Measurements from ENCODE around the gene CCDC18. TPM values are rescaled to one million over a fixed set of nuclear protein-coding genes. Genes with fewer than 3 reads are reported as not detected.

CCDC18 gene
- total RNA-seq, 1 experiment from 2014 or later = 18.9 TPM

DNA sequence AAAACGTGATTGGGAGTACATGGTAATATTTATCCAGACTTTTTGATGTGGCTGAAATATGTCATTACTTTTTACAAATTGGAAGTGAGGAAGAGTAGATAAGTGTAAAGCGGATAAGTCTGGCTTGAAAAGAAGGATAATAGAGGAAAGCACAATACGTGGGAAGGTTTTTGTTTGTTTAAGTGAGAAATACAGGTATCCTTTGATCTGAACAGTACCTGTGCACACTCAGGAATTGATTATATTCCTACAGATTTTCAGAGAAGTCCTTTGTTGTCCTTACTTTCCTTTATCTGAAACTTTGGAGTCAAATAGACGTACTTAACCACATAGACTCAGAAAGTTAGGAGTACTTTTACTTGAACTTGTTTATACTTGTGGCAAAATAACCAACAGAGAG, 20.2 kb downstream of the CCDC18 start:
- no TSS peak for BruUV-seq (replicated peaks)
- no peak overlapping the region for H3K27ac ChIP-seq (ENCODE audit: low read length)
- peaks cover 26% of the 10 kb centered on the region for H3K36me3 ChIP-seq (ENCODE audit: low read depth, low read length)

DNA sequence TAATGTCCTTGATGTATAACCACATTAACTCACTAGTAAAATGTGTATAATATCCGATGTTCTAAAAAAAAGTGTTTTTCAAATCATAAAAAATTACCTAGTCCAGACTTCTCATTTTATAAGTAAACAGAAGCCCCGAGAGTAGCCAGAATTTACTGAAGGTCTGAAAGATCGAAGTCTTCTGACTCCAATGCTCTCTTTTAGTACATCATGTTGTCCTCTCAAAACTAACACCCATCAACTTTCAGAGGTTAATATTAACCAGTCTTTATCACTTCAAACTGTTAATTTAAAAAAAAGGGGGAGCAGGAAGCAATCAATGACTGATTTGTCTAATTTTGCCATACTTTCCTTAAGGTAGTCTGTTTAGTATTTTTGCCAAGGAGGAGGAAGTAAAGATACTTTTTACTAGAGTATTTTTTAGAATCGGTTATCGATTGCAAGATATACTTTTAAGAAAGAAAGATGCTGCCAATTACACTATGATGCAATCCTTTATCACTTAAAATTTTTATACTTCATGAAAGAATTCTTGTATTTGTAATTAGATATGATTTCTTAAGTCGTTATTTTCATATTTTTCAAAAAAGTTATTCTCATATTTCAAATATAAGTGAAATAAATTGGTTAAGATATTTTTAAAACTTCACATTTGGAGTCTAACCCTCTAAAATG, 25.5 kb downstream of the CCDC18 start:
- no peak for DNase-seq
- no peak for ATAC-seq
- H3K9me2 ChIP-seq (replicated peaks; ENCODE audit: low read length) = no peaks in the 10 kb centered on the region
- H2AFZ ChIP-seq (ENCODE audit: low read length) = no peak overlapping the region
- peaks cover 24% of the 10 kb centered on the region for H3K36me3 ChIP-seq (ENCODE audit: low read depth, low read length)
- BruUV-seq (replicated peaks) = no TSS peak
- H4K20me1 ChIP-seq (ENCODE audit: low read length) = no peaks in the 10 kb centered on the region
- H3K9ac ChIP-seq (ENCODE audit: low read length) = no peak overlapping the region
- CTCF ChIA-PET = no interaction called here
- H3F3A ChIP-seq (ENCODE audit: low read length, unreplicated experiment) = no peaks in the 10 kb centered on the region
- POLR2A ChIA-PET (ENCODE audit: unreplicated experiment) = no interaction called here
- H3K9me3 ChIP-seq (ENCODE audit: low read length) = no peaks in the 10 kb centered on the region
- no peak overlapping the region for H3K4me3 ChIP-seq (ENCODE audit: low read length)
- no peak overlapping the region for H3K27ac ChIP-seq (ENCODE audit: low read length)
- H3K4me1 ChIP-seq (ENCODE audit: insufficient read depth, low read length) = no peaks in the 10 kb centered on the region
- no peaks in the 10 kb centered on the region for H3K27me3 ChIP-seq (ENCODE audit: low read length)
- TF ChIP-seq, protein P1, sequence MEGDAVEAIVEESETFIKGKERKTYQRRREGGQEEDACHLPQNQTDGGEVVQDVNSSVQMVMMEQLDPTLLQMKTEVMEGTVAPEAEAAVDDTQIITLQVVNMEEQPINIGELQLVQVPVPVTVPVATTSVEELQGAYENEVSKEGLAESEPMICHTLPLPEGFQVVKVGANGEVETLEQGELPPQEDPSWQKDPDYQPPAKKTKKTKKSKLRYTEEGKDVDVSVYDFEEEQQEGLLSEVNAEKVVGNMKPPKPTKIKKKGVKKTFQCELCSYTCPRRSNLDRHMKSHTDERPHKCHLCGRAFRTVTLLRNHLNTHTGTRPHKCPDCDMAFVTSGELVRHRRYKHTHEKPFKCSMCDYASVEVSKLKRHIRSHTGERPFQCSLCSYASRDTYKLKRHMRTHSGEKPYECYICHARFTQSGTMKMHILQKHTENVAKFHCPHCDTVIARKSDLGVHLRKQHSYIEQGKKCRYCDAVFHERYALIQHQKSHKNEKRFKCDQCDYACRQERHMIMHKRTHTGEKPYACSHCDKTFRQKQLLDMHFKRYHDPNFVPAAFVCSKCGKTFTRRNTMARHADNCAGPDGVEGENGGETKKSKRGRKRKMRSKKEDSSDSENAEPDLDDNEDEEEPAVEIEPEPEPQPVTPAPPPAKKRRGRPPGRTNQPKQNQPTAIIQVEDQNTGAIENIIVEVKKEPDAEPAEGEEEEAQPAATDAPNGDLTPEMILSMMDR (conservative IDR thresholded peaks at IDR 0.05; ENCODE audit: low read depth, low read length) = no peak
- TF ChIP-seq EZH2phosphoT487 (IDR thresholded peaks at IDR 0.05; ENCODE audit: borderline replicate concordance, low read length) = no peak
- TF ChIP-seq EZH2 (IDR thresholded peaks at IDR 0.05; ENCODE audit: low read length, unreplicated experiment) = no peak
- no peaks in the 10 kb centered on the region for H3K79me2 ChIP-seq (ENCODE audit: low read length)
- intact Hi-C loops (cut with micrococcal nuclease) = no loop called here
- H3K4me2 ChIP-seq (ENCODE audit: low read length) = no peak overlapping the region

More for the DNA sequence above, 20.2 kb downstream of the CCDC18 start:
- ChIA-PET POLR2A (ENCODE audit: unreplicated experiment) (no interaction called here), CTCF (no interaction called here)
- intact Hi-C loops (cut with micrococcal nuclease) = no loop called here
- Histone ChIP-seq H3K4me2 (ENCODE audit: low read length) (no peak overlapping the region), H3K9me2 (replicated peaks; ENCODE audit: low read length) (no peaks in the 10 kb centered on the region), H3F3A (ENCODE audit: low read length, unreplicated experiment) (no peaks in the 10 kb centered on the region), H3K79me2 (ENCODE audit: low read length) (no peaks in the 10 kb centered on the region), H3K4me3 (ENCODE audit: low read length) (no peak overlapping the region), H3K9ac (ENCODE audit: low read length) (no peak overlapping the region), H2AFZ (ENCODE audit: low read length) (no peak overlapping the region), H3K27me3 (ENCODE audit: low read length) (no peaks in the 10 kb centered on the region), H4K20me1 (ENCODE audit: low read length) (no peaks in the 10 kb centered on the region), H3K9me3 (ENCODE audit: low read length) (no peaks in the 10 kb centered on the region), H3K4me1 (ENCODE audit: insufficient read depth, low read length) (no peaks in the 10 kb centered on the region)
- no peak for DNase-seq
- no peak for ATAC-seq
- TF ChIP-seq EZH2 (IDR thresholded peaks at IDR 0.05; ENCODE audit: low read length, unreplicated experiment) (no peak), EZH2phosphoT487 (IDR thresholded peaks at IDR 0.05; ENCODE audit: borderline replicate concordance, low read length) (no peak)
- TF ChIP-seq, protein P1 (conservative IDR thresholded peaks at IDR 0.05; ENCODE audit: low read depth, low read length) = no peak

GRCh38 chr1:93206567-93206954, 26.0 kb downstream of the CCDC18 start:
- POLR2A ChIA-PET (ENCODE audit: unreplicated experiment) = no interaction called here
- no peaks in the 10 kb centered on the region for H3K9me2 ChIP-seq (replicated peaks; ENCODE audit: low read length)
- intact Hi-C loops (cut with micrococcal nuclease) = no loop called here
- H3K27ac ChIP-seq (ENCODE audit: low read length) = no peak overlapping the region
- H4K20me1 ChIP-seq (ENCODE audit: low read length) = no peaks in the 10 kb centered on the region
- H3K4me1 ChIP-seq (ENCODE audit: insufficient read depth, low read length) = no peaks in the 10 kb centered on the region
- H3K36me3 ChIP-seq (ENCODE audit: low read depth, low read length) = peaks cover 24% of the 10 kb centered on the region
- no peaks in the 10 kb centered on the region for H3K27me3 ChIP-seq (ENCODE audit: low read length)
- H3K9ac ChIP-seq (ENCODE audit: low read length) = no peak overlapping the region
- DNase-seq (no peak), ATAC-seq (no peak)
- no TSS peak for BruUV-seq (replicated peaks)
- H3K79me2 ChIP-seq (ENCODE audit: low read length) = no peaks in the 10 kb centered on the region
- H2AFZ ChIP-seq (ENCODE audit: low read length) = no peak overlapping the region
- TF ChIP-seq, protein P1 (conservative IDR thresholded peaks at IDR 0.05; ENCODE audit: low read depth, low read length) = no peak
- TF ChIP-seq EZH2 (IDR thresholded peaks at IDR 0.05; ENCODE audit: low read length, unreplicated experiment) = no peak
- TF ChIP-seq EZH2phosphoT487 (IDR thresholded peaks at IDR 0.05; ENCODE audit: borderline replicate concordance, low read length) = no peak
- no peak overlapping the region for H3K4me3 ChIP-seq (ENCODE audit: low read length)
- H3F3A ChIP-seq (ENCODE audit: low read length, unreplicated experiment) = no peaks in the 10 kb centered on the region
- H3K9me3 ChIP-seq (ENCODE audit: low read length) = no peaks in the 10 kb centered on the region
- no peak overlapping the region for H3K4me2 ChIP-seq (ENCODE audit: low read length)
- CTCF ChIA-PET = no interaction called here
